Upper lobe of left lung (tissue), 4 donors: Measurements from ENCODE around the gene FRMD5.

Experiments
- POLR2A ChIP-seq, 4 donors: fragments of 450-650 bp; IDR thresholded peaks; one replicate each; pipeline ENCODE4 v1.5.1; 2016 to 2017; ENCODE audit warnings: antibody characterized with exemption in 4 of 4, mild to moderate bottlenecking in 2 of 4
- TF ChIP-seq, protein P1 (sequence below), 6 experiments: fragments of 450-650 bp in 4 of 6; fragments of 200-600 bp in 2 of 6; sonication (generic) in 2 of 6; IDR thresholded peaks; one replicate each; pipeline ENCODE4 v1.5.1; 2016 to 2019; ENCODE audit warnings: antibody characterized with exemption in 6 of 6

DNA sequence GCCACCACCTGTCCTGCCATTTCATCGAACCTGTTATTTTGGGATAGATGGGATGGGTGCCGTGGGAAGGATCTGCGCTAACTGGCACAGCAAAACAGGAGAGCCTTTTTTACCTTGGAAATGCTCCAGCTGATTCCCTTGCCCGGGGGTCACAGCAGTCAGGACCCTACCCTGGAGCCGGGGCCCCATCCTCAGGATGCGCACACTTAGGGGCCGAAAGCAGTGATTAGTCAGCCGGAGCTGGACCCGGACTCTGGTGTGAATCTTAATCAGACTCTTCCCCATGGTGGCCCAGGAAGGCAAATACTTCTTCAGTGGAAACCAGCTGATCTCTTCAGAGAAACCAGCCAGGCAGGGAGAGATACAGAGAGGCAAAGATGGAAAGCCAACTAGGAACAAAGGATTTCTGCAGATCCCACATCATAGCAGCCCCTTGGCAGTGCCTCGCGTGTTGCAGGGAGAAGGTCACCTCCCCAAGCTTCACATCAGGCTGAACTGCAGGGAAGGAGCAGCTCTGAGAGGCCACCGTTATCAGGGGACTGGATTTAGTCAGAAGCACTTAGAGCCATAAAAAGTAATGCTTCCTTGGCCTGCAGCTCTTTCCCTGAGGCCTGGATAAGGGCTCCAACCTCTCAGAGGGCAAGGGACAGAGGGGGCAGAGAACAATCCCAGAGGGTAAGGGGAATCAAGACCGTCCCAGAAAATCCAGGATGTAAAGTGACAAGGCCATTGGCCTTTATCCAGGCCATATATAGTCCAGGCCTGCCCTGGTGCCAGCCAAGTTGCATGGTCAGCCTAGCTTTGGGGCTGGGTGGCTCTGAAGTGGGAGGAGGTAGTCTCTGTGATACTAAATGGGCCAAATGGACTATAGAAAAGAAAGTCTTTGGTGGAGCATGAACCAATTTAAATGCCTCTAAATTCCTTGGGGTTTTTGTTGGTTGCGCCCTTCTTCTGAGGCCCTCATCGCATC lies 315.4 kb downstream of the FRMD5 start:
- TF ChIP-seq, protein P1, sequence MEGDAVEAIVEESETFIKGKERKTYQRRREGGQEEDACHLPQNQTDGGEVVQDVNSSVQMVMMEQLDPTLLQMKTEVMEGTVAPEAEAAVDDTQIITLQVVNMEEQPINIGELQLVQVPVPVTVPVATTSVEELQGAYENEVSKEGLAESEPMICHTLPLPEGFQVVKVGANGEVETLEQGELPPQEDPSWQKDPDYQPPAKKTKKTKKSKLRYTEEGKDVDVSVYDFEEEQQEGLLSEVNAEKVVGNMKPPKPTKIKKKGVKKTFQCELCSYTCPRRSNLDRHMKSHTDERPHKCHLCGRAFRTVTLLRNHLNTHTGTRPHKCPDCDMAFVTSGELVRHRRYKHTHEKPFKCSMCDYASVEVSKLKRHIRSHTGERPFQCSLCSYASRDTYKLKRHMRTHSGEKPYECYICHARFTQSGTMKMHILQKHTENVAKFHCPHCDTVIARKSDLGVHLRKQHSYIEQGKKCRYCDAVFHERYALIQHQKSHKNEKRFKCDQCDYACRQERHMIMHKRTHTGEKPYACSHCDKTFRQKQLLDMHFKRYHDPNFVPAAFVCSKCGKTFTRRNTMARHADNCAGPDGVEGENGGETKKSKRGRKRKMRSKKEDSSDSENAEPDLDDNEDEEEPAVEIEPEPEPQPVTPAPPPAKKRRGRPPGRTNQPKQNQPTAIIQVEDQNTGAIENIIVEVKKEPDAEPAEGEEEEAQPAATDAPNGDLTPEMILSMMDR (IDR thresholded peaks at IDR 0.05) = no peak
- no peak for TF ChIP-seq POLR2A (IDR thresholded peaks at IDR 0.05)
